Nephron progenitor cell (in vitro differentiated cells): ENCODE measurements around the gene PMPCA.
A peak's percentile ranks its signal among the peaks of the same experiment; 100 is the strongest.

ENCODE experiments used
- DNase-seq: peaks from one replicate; pipeline ENCODE4 v3.0.0; 2021
- H3K27ac Mint-ChIP-seq: 2 replicates; pipeline ENCODE4 v1.8.0; 2021; ENCODE audit warnings: mild to moderate bottlenecking, moderate library complexity, mixed read lengths
- H3K27me3 Mint-ChIP-seq: 2 replicates; pipeline ENCODE4 v1.8.0; 2021; ENCODE audit warnings: mild to moderate bottlenecking, low read depth, mixed read lengths; ENCODE audit not compliant: poor library complexity
- H3K36me3 Mint-ChIP-seq: 2 replicates; pipeline ENCODE4 v1.8.0; 2021; ENCODE audit warnings: low read depth, mixed read lengths
- H3K4me1 Mint-ChIP-seq: 2 replicates; pipeline ENCODE4 v1.8.0; 2021; ENCODE audit warnings: mixed read lengths
- H3K4me3 Mint-ChIP-seq: 2 replicates; pipeline ENCODE4 v1.8.0; 2021; ENCODE audit warnings: mild to moderate bottlenecking, moderate library complexity, mixed read lengths
- H3K9me3 Mint-ChIP-seq: 2 replicates; pipeline ENCODE4 v1.8.0; 2021; ENCODE audit warnings: mild to moderate bottlenecking, moderate library complexity, mixed read lengths
- CTCF ChIP-seq: fragments of 200-600 bp; sonication (generic); IDR thresholded peaks from 2 replicates; pipeline ENCODE4 v1.5.0; 2021; ENCODE audit warnings: antibody characterized with exemption

Gene PMPCA

GRCh38 chr9:136398286-136398685 is 12.2 kb upstream of the PMPCA start:
- Mint-ChIP-seq H3K27me3 (no peaks in the 10 kb centered on the region), H3K4me3 (peak overlapping the region; percentile 88)

GRCh38 chr9:136399176-136400037 is 11.1 kb upstream of the PMPCA start:
- Mint-ChIP-seq H3K9me3 (no peaks in the 10 kb centered on the region), H3K27ac (peak overlapping the region; percentile 57)
- peak; percentile 43 for DNase-seq

More at GRCh38 chr9:136398286-136398685, 12.2 kb upstream of the PMPCA start:
- no peak overlapping the region for H3K27ac Mint-ChIP-seq
- H3K9me3 Mint-ChIP-seq = no peaks in the 10 kb centered on the region
- peaks cover 20% of the 10 kb centered on the region for H3K36me3 Mint-ChIP-seq
- peaks cover 14% of the 10 kb centered on the region for H3K4me1 Mint-ChIP-seq
- TF ChIP-seq CTCF = no peak
- DNase-seq = no peak

GRCh38 chr9:136400038-136400834 is 10.2 kb upstream of the PMPCA start, which contains the start of gene SNAPC4:
TSS of gene SNAPC4 (minus strand) at chr9:136400170. CDS start at chr9:136398428, 1,742 bp downstream.
- H3K27me3 Mint-ChIP-seq = no peaks in the 10 kb centered on the region
- H3K27ac Mint-ChIP-seq = peak within 1 kb of the TSS; percentile 59
- peak; percentile 89 for TF ChIP-seq CTCF
- peak; percentile 94 for DNase-seq
- no peaks in the 10 kb centered on the region for H3K9me3 Mint-ChIP-seq
- H3K4me1 Mint-ChIP-seq = peaks cover 14% of the 10 kb centered on the region
- peaks cover 30% of the 10 kb centered on the region for H3K36me3 Mint-ChIP-seq
- H3K4me3 Mint-ChIP-seq = peak within 1 kb of the TSS; percentile 88

More at GRCh38 chr9:136399176-136400037, 11.1 kb upstream of the PMPCA start:
- Mint-ChIP-seq H3K4me3 (peak overlapping the region; percentile 88), H3K4me1 (peaks cover 14% of the 10 kb centered on the region), H3K36me3 (peaks cover 22% of the 10 kb centered on the region), H3K27me3 (no peaks in the 10 kb centered on the region)
- TF ChIP-seq CTCF = no peak

- H3K27me3 Mint-ChIP-seq = peaks cover 5% of the 10 kb centered on the region
- H3K4me1 Mint-ChIP-seq = peaks cover 14% of the 10 kb centered on the region
- H3K9me3 Mint-ChIP-seq = no peaks in the 10 kb centered on the region
- no peak overlapping the region for H3K27ac Mint-ChIP-seq
- no peak for DNase-seq
- TF ChIP-seq CTCF = no peak
- no peak overlapping the region for H3K4me3 Mint-ChIP-seq
- peaks cover 31% of the 10 kb centered on the region for H3K36me3 Mint-ChIP-seq
These were observed 9.1 kb upstream of the PMPCA start for GRCh38 chr9:136401173-136401922.

GRCh38 chr9:136402067-136402466 is 8.4 kb upstream of the PMPCA start:
- Mint-ChIP-seq H3K27me3 (peaks cover 5% of the 10 kb centered on the region), H3K4me3 (no peak overlapping the region)

More at GRCh38 chr9:136402067-136402466, 8.4 kb upstream of the PMPCA start:
- H3K4me1 Mint-ChIP-seq = peaks cover 14% of the 10 kb centered on the region
- no peak for DNase-seq
- peaks cover 28% of the 10 kb centered on the region for H3K36me3 Mint-ChIP-seq
- no peaks in the 10 kb centered on the region for H3K9me3 Mint-ChIP-seq
- H3K27ac Mint-ChIP-seq = no peak overlapping the region
- no peak for TF ChIP-seq CTCF
